SK-N-SH (cell line): ENCODE measurements around the gene ZNF18. TPM values are rescaled to one million over a fixed set of nuclear protein-coding genes. Genes with fewer than 3 reads are reported as not detected.

ENCODE experiments used
- CTCF ChIA-PET: fragments of 300-600, 350-600 bp; formaldehyde crosslinking; extraction: SDS; loops from one replicate; lab custom pipeline; 2021; lab: Yijun Ruan, JAX
- POLR2A ChIA-PET: fragments of 350-600 bp; sonication (Branson Sonifier 250); formaldehyde crosslinking; extraction: SDS; loops from one replicate; lab custom pipeline; 2020; ENCODE audit warnings: antibody characterized with exemption, inconsistent platforms; lab: Yijun Ruan, JAX
- DNase-seq: peaks from one replicate; pipeline ENCODE4 v3.0.0; 2012
- H2AFZ ChIP-seq: fragments of 200-600 bp; sonication (generic); 2 replicates; pipeline ENCODE4 v1.8.1; 2016; ENCODE audit warnings: antibody characterized with exemption, mild to moderate bottlenecking, low read depth
- H3F3A ChIP-seq: fragments of 200-600 bp; sonication (generic); replicated peaks from 2 replicates; pipeline ENCODE3; 2016; ENCODE audit warnings: antibody characterized with exemption, mild to moderate bottlenecking; ENCODE audit not compliant: insufficient read depth
- H3K27ac ChIP-seq, 2 experiments: fragments of 200-500 bp in 1 of 2; fragments of 200-600 bp in 1 of 2; sonication (Bioruptor generic) in 1 of 2; sonication (generic), shearing (Covaris generic) in 1 of 2; 2 replicates each; pipeline versions ENCODE4 v1.5.1 to v1.6.1; 2014 to 2016; ENCODE audit warnings: low read depth in 2 of 2, inconsistent platforms in 1 of 2, low read length in 1 of 2, mild to moderate bottlenecking in 1 of 2, mixed read lengths in 1 of 2
- H3K27me3 ChIP-seq: fragments of 200-600 bp; sonication (generic), shearing (Covaris generic); 2 replicates; pipeline ENCODE4 v1.6.1; 2016; ENCODE audit warnings: mixed run types; ENCODE audit not compliant: insufficient read depth
- H3K36me3 ChIP-seq, 2 experiments: fragments of 200-500 bp in 1 of 2; fragments of 200-600 bp in 1 of 2; sonication (Bioruptor generic) in 1 of 2; sonication (generic) in 1 of 2; replicated peaks in 1 of 2; 2 replicates each; pipeline versions ENCODE3 to v1.5.1; 2014 to 2016; ENCODE audit warnings: low read length in 1 of 2, mild to moderate bottlenecking in 1 of 2; ENCODE audit not compliant: insufficient read depth in 2 of 2, control insufficient read depth in 1 of 2
- H3K4me1 ChIP-seq, 2 experiments: fragments of 200-500 bp in 1 of 2; fragments of 200-600 bp in 1 of 2; sonication (Bioruptor generic) in 1 of 2; sonication (generic), shearing (Covaris generic) in 1 of 2; 2 replicates each; pipeline versions ENCODE4 v1.5.1 to v1.6.1; 2014 to 2016; ENCODE audit warnings: low read depth in 1 of 2, low read length in 1 of 2, mixed run types in 1 of 2; ENCODE audit not compliant: insufficient read depth in 2 of 2, control insufficient read depth in 1 of 2
- H3K4me2 ChIP-seq: fragments of 200-600 bp; sonication (generic), shearing (Covaris generic); 2 replicates; pipeline ENCODE4 v1.6.1; 2017; ENCODE audit warnings: mixed run types
- H3K4me3 ChIP-seq, 2 experiments: fragments of 200-500 bp in 1 of 2; fragments of 200-600 bp in 1 of 2; sonication (Bioruptor generic) in 1 of 2; sonication (generic), shearing (Covaris generic) in 1 of 2; 2 replicates each; pipeline versions ENCODE4 v1.5.1 to v1.8.1; 2014 to 2016; ENCODE audit warnings: low read depth in 2 of 2, inconsistent platforms in 1 of 2, low read length in 1 of 2, mild to moderate bottlenecking in 1 of 2, mixed read lengths in 1 of 2, moderate library complexity in 1 of 2
- H3K79me2 ChIP-seq: fragments of 200-600 bp; sonication (generic); 2 replicates; pipeline ENCODE4 v1.8.1; 2017; ENCODE audit warnings: mild to moderate bottlenecking; ENCODE audit not compliant: insufficient read depth
- H3K9ac ChIP-seq: fragments of 200-600 bp; sonication (generic); 2 replicates; pipeline ENCODE4 v1.6.1; 2017; ENCODE audit warnings: mixed run types
- H3K9me2 ChIP-seq: fragments of 200-600 bp; sonication (generic); 2 replicates; pipeline ENCODE4 v1.6.1; 2017; ENCODE audit warnings: mixed run types
- H3K9me3 ChIP-seq: fragments of 200-600 bp; sonication (generic); 2 replicates; pipeline ENCODE4 v1.6.1; 2017; ENCODE audit warnings: mixed run types, mild to moderate bottlenecking, moderate library complexity
- H4K20me1 ChIP-seq: fragments of 200-600 bp; sonication (generic); 2 replicates; pipeline ENCODE4 v1.6.1; 2017; ENCODE audit warnings: mild to moderate bottlenecking, mixed run types; ENCODE audit not compliant: insufficient read depth
- ELF1 ChIP-seq: IDR thresholded peaks from 2 replicates; pipeline ENCODE4 v1.4.0; 2012
- FOXJ3 ChIP-seq: sonication (generic); formaldehyde crosslinking; IDR thresholded peaks from 2 replicates; pipeline ENCODE4 v1.5.1; 2020; ENCODE audit warnings: mild to moderate bottlenecking, missing genetic modification reagents
- FOXM1 ChIP-seq: IDR thresholded peaks from 2 replicates; pipeline ENCODE4 v1.4.0; 2012; ENCODE audit warnings: low read depth, mild to moderate bottlenecking
- GABPA ChIP-seq: IDR thresholded peaks from 2 replicates; pipeline ENCODE4 v1.4.0; 2012; ENCODE audit warnings: low read depth, mild to moderate bottlenecking
- JUND ChIP-seq: IDR thresholded peaks from 2 replicates; pipeline ENCODE4 v1.4.0; 2012
- MEF2A ChIP-seq: IDR thresholded peaks from 2 replicates; pipeline ENCODE4 v1.4.0; 2012; ENCODE audit warnings: low read depth, borderline replicate concordance
- RAD21 ChIP-seq: IDR thresholded peaks from 2 replicates; pipeline ENCODE4 v1.6.1; 2012; ENCODE audit warnings: mild to moderate bottlenecking, low read length
- RFX5 ChIP-seq: IDR thresholded peaks from 2 replicates; pipeline ENCODE4 v1.6.1; 2012; ENCODE audit warnings: mild to moderate bottlenecking, improper control_type of control experiment, low read length
- SIN3A ChIP-seq: IDR thresholded peaks from 2 replicates; pipeline ENCODE4 v1.6.1; 2012; ENCODE audit warnings: low read depth, mild to moderate bottlenecking, low read length, moderate library complexity, borderline replicate concordance
- SMC3 ChIP-seq: IDR thresholded peaks from 2 replicates; pipeline ENCODE4 v1.6.1; 2012; ENCODE audit warnings: low read depth, low read length, improper control_type of control experiment
- TCF12 ChIP-seq: IDR thresholded peaks from 2 replicates; pipeline ENCODE4 v1.4.0; 2012
- WGBS: methylation state at CpG from one replicate; pipeline ENCODE4 v1.1.6; 2017; ENCODE audit warnings: low lambda C conversion rate; 5-methylcytosine and 5-hydroxymethylcytosine counted together
- polyA plus RNA-seq, 3 experiments: library from polyadenylated mRNA; depleted of rRNA; stranded (reverse); fragments of >200 nt; gene quantifications; 2 replicates each; pipeline ENCODE4 v1.2.3, GENCODE V29; 2012
- TF ChIP-seq, protein P1 (sequence below): fragments of 200-600 bp; sonication (generic); IDR thresholded peaks from 2 replicates; pipeline ENCODE4 v1.6.1; 2017; ENCODE audit warnings: antibody characterized with exemption, mild to moderate bottlenecking, moderate library complexity
- TF ChIP-seq, protein P2 (sequence below): IDR thresholded peaks from 2 replicates; pipeline ENCODE4; 2012
- TF ChIP-seq, protein P3 (sequence below): IDR thresholded peaks from 2 replicates; pipeline ENCODE4 v1.4.0; 2012; ENCODE audit warnings: low read depth
- TF ChIP-seq, protein P4 (sequence below): fragments of 150-350 bp; IDR thresholded peaks from 2 replicates; pipeline ENCODE4 v1.6.1; 2017; ENCODE audit warnings: antibody characterized with exemption, low read length, low read depth, borderline replicate concordance
- TF ChIP-seq, protein P5 (sequence below): fragments of 150-350 bp; IDR thresholded peaks from 2 replicates; pipeline ENCODE4 v1.6.1; 2016; ENCODE audit warnings: mild to moderate bottlenecking, low read depth, low read length

Gene ZNF18
- polyA plus RNA-seq, 1 of the 3 experiments (the other 2 are of a cell fraction), result 3.2 TPM

DNA sequence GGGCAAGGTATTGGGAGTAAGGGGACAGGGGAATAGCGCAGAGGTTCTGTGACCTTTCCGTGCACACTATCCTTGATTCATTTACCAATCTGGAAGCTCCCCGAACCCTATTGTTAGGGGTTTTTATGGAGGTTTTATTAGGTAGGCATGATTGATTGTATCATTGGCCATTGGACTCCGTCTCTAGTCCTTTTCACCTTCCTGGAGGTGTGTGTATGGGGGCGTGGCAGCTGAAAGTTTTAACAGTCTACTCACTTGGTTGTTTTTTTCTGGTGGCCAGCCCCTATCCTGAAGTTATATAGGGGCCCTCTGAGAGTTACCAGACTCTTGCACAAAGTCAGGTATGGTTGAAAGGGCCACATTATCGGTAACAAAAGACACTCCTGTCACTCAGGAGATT is 46.4 kb upstream of the ZNF18 start:
- POLR2A ChIA-PET, result no interaction called here
- peaks cover 95% of the 10 kb centered on the region for H3K79me2 ChIP-seq
- TF ChIP-seq GABPA (no peak), JUND (no peak), SIN3A (no peak), FOXM1 (no peak), FOXJ3 (no peak), RFX5 (no peak), TCF12 (no peak), SMC3 (no peak), ELF1 (no peak), MEF2A (no peak), RAD21 (no peak)
- TF ChIP-seq, protein P1, sequence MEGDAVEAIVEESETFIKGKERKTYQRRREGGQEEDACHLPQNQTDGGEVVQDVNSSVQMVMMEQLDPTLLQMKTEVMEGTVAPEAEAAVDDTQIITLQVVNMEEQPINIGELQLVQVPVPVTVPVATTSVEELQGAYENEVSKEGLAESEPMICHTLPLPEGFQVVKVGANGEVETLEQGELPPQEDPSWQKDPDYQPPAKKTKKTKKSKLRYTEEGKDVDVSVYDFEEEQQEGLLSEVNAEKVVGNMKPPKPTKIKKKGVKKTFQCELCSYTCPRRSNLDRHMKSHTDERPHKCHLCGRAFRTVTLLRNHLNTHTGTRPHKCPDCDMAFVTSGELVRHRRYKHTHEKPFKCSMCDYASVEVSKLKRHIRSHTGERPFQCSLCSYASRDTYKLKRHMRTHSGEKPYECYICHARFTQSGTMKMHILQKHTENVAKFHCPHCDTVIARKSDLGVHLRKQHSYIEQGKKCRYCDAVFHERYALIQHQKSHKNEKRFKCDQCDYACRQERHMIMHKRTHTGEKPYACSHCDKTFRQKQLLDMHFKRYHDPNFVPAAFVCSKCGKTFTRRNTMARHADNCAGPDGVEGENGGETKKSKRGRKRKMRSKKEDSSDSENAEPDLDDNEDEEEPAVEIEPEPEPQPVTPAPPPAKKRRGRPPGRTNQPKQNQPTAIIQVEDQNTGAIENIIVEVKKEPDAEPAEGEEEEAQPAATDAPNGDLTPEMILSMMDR, result no peak
- TF ChIP-seq, protein P2, sequence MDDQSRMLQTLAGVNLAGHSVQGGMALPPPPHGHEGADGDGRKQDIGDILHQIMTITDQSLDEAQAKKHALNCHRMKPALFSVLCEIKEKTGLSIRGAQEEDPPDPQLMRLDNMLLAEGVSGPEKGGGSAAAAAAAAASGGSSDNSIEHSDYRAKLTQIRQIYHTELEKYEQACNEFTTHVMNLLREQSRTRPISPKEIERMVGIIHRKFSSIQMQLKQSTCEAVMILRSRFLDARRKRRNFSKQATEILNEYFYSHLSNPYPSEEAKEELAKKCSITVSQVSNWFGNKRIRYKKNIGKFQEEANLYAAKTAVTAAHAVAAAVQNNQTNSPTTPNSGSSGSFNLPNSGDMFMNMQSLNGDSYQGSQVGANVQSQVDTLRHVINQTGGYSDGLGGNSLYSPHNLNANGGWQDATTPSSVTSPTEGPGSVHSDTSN, result no peak
- TF ChIP-seq, protein P3, sequence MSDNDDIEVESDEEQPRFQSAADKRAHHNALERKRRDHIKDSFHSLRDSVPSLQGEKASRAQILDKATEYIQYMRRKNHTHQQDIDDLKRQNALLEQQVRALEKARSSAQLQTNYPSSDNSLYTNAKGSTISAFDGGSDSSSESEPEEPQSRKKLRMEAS, result no peak
- TF ChIP-seq, protein P4, sequence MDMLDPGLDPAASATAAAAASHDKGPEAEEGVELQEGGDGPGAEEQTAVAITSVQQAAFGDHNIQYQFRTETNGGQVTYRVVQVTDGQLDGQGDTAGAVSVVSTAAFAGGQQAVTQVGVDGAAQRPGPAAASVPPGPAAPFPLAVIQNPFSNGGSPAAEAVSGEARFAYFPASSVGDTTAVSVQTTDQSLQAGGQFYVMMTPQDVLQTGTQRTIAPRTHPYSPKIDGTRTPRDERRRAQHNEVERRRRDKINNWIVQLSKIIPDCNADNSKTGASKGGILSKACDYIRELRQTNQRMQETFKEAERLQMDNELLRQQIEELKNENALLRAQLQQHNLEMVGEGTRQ, result no peak
- TF ChIP-seq, protein P5, sequence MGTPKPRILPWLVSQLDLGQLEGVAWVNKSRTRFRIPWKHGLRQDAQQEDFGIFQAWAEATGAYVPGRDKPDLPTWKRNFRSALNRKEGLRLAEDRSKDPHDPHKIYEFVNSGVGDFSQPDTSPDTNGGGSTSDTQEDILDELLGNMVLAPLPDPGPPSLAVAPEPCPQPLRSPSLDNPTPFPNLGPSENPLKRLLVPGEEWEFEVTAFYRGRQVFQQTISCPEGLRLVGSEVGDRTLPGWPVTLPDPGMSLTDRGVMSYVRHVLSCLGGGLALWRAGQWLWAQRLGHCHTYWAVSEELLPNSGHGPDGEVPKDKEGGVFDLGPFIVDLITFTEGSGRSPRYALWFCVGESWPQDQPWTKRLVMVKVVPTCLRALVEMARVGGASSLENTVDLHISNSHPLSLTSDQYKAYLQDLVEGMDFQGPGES, result no peak
- no peak for DNase-seq
- no peak overlapping the region for H3K9ac ChIP-seq
- peaks cover 15% of the 10 kb centered on the region for H3F3A ChIP-seq
- H3K4me3 ChIP-seq, result no peak overlapping the region
- no peaks in the 10 kb centered on the region for H3K27me3 ChIP-seq
- no peaks in the 10 kb centered on the region for H3K36me3 ChIP-seq
- H3K9me2 ChIP-seq, result no peaks in the 10 kb centered on the region
- H3K9me3 ChIP-seq, result no peaks in the 10 kb centered on the region
- no peak overlapping the region for H3K4me2 ChIP-seq
- no peak overlapping the region for H3K27ac ChIP-seq
- no peak overlapping the region for H2AFZ ChIP-seq
- H4K20me1 ChIP-seq, result peaks cover 85% of the 10 kb centered on the region
- peaks cover 0 to 9% of the 10 kb centered on the region in 2 experiments; a peak in 2 of 4 replicates for H3K4me1 ChIP-seq
- WGBS, result 91% methylated on average over 6 of the region's 6 CpGs
- CTCF ChIA-PET, result no interaction called here
